Mononuclear cell (primary cell): ENCODE results near the gene USHBP1. TPM values are rescaled to one million over a fixed set of nuclear protein-coding genes. Genes with fewer than 3 reads are reported as not detected.

Experiments used
- H3K27me3 ChIP-seq: 2 replicates; pipeline ENCODE4 v1.6.0; 2011; ENCODE audit warnings: low read length, control low read depth; ENCODE audit not compliant: insufficient read depth
- H3K4me1 ChIP-seq: 2 replicates; pipeline ENCODE4 v1.5.1; 2011; ENCODE audit warnings: mild to moderate bottlenecking, low read length, control low read depth; ENCODE audit not compliant: insufficient read depth
- H3K4me3 ChIP-seq: 2 replicates; pipeline ENCODE4 v1.5.1; 2011; ENCODE audit warnings: mild to moderate bottlenecking, low read length, moderate library complexity
- H3K9me3 ChIP-seq: 2 replicates; pipeline ENCODE4 v1.5.1; 2011; ENCODE audit warnings: low read depth, mild to moderate bottlenecking, control low read depth, low read length
- total RNA-seq: library from RNA; depleted of rRNA; stranded (reverse); fragments of >200 nt; gene quantifications from one replicate; pipeline ENCODE4 v1.2.3, GENCODE V29; 2012

The USHBP1 gene
- total RNA-seq, 1 donor: under 0.01 TPM

- Histone ChIP-seq H3K9me3 (no peaks in the 10 kb centered on the region), H3K4me3 (no peak overlapping the region), H3K4me1 (peaks cover 1% of the 10 kb centered on the region), H3K27me3 (no peaks in the 10 kb centered on the region)
Observed at GRCh38 chr19:17259934-17260333, 4.6 kb downstream of the USHBP1 start.

- Histone ChIP-seq H3K27me3 (no peaks in the 10 kb centered on the region), H3K9me3 (no peaks in the 10 kb centered on the region), H3K4me3 (no peak overlapping the region), H3K4me1 (no peaks in the 10 kb centered on the region)
Observed at GRCh38 chr19:17259118-17259780, 5.3 kb downstream of the USHBP1 start.

- Histone ChIP-seq H3K4me1 (no peaks in the 10 kb centered on the region), H3K27me3 (no peaks in the 10 kb centered on the region), H3K9me3 (no peaks in the 10 kb centered on the region), H3K4me3 (no peak overlapping the region)
Observed at GRCh38 chr19:17256130-17256529, 8.4 kb downstream of the USHBP1 start.

- Histone ChIP-seq H3K9me3 (no peaks in the 10 kb centered on the region), H3K27me3 (no peaks in the 10 kb centered on the region), H3K4me3 (no peak overlapping the region), H3K4me1 (no peaks in the 10 kb centered on the region)
Observed at GRCh38 chr19:17255150-17255621, 9.4 kb downstream of the USHBP1 start.

- no peak overlapping the region for H3K4me3 ChIP-seq
- H3K27me3 ChIP-seq: no peaks in the 10 kb centered on the region
- no peaks in the 10 kb centered on the region for H3K9me3 ChIP-seq
- H3K4me1 ChIP-seq: no peaks in the 10 kb centered on the region
Observed at GRCh38 chr19:17254636-17255035, 9.9 kb downstream of the USHBP1 start.

GRCh38 chr19:17249887-17250548 is 14.5 kb downstream of the USHBP1 start:
- H3K27me3 ChIP-seq: no peaks in the 10 kb centered on the region
- H3K4me1 ChIP-seq: peaks cover 13% of the 10 kb centered on the region
- H3K4me3 ChIP-seq: no peak overlapping the region
- no peaks in the 10 kb centered on the region for H3K9me3 ChIP-seq

GRCh38 chr19:17248011-17248776 is 16.4 kb downstream of the USHBP1 start:
- Histone ChIP-seq H3K4me1 (peaks cover 18% of the 10 kb centered on the region), H3K27me3 (no peaks in the 10 kb centered on the region), H3K9me3 (no peaks in the 10 kb centered on the region), H3K4me3 (no peak overlapping the region)

GRCh38 chr19:17246681-17247425 is 17.7 kb downstream of the USHBP1 start:
- Histone ChIP-seq H3K9me3 (no peaks in the 10 kb centered on the region), H3K4me1 (peaks cover 18% of the 10 kb centered on the region), H3K27me3 (no peaks in the 10 kb centered on the region), H3K4me3 (peak overlapping the region; percentile 36)

- Histone ChIP-seq H3K4me1 (peaks cover 18% of the 10 kb centered on the region), H3K27me3 (no peaks in the 10 kb centered on the region), H3K4me3 (peak within 1 kb of the TSS; percentile 36), H3K9me3 (no peaks in the 10 kb centered on the region)
Observed at GRCh38 chr19:17245535-17245984, 19.0 kb downstream of the USHBP1 start, which contains the start of gene NR2F6. Gene NR2F6 (minus strand): TSS chr19:17245919. CDS start chr19:17245220, 699 bp downstream.

- H3K9me3 ChIP-seq: no peaks in the 10 kb centered on the region
- H3K4me1 ChIP-seq: peaks cover 18% of the 10 kb centered on the region
- H3K4me3 ChIP-seq: peak overlapping the region; percentile 23
- no peaks in the 10 kb centered on the region for H3K27me3 ChIP-seq
Observed at GRCh38 chr19:17244618-17245534, 19.7 kb downstream of the USHBP1 start.

- H3K4me3 ChIP-seq: no peak overlapping the region
- peaks cover 18% of the 10 kb centered on the region for H3K4me1 ChIP-seq
- H3K27me3 ChIP-seq: no peaks in the 10 kb centered on the region
- no peaks in the 10 kb centered on the region for H3K9me3 ChIP-seq
Observed at GRCh38 chr19:17243830-17244617, 20.5 kb downstream of the USHBP1 start.

- H3K9me3 ChIP-seq: no peaks in the 10 kb centered on the region
Observed at GRCh38 chr19:17243211-17243829, 21.2 kb downstream of the USHBP1 start.

More at GRCh38 chr19:17243211-17243829, 21.2 kb downstream of the USHBP1 start:
- no peak overlapping the region for H3K4me3 ChIP-seq
- peaks cover 18% of the 10 kb centered on the region for H3K4me1 ChIP-seq
- H3K27me3 ChIP-seq: no peaks in the 10 kb centered on the region
